GM19463 (cell line): ENCODE measurements around the gene PLPP3.
A peak's percentile ranks its signal among the peaks of the same experiment; 100 is the strongest.
"Not testable (repeated sequence)": the region's sequence is repeated elsewhere in the genome, so short reads cannot be mapped to it uniquely, and the experiment has no call there.

Experiments
- ATAC-seq: cut with Tn5 transposase; IDR thresholded peaks from one replicate; pipeline ENCODE4 v1.9.1; 2021; ENCODE audit warnings: mild to moderate bottlenecking, moderate library complexity; ENCODE audit not compliant: unreplicated experiment

PLPP3 gene

GRCh38 chr1:56578963-56579875, at the start of gene PLPP3:
TSS of gene PLPP3 (minus strand) at chr1:56579563. CDS start at chr1:56579016, 547 bp downstream.
- peak; percentile 56 for ATAC-seq

- ATAC-seq, result no peak
Measured at GRCh38 chr1:56627636-56628039, 48.3 kb upstream of the PLPP3 start.

- ATAC-seq, result no peak
Measured at GRCh38 chr1:56627019-56627635, 47.8 kb upstream of the PLPP3 start.

DNA sequence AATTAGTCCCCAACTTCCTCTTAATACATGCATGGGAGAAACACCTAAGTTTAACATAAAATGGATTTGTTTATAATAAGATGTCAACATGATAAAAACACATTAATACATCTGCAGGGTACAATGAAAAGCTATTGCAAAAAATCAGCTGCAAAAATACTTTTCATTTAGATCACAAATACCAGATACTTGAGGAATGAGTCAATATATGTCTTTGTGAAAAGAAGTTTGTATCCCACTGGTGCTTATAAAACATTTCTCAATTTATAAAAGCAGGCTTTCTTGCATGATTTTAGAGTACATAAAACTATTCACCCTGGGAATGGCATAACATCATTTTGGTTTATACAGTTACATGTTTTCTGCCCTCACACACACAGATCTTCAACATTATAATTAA, 47.2 kb upstream of the PLPP3 start:
- ATAC-seq, result no peak

- no peak for ATAC-seq
Measured at GRCh38 chr1:56625819-56626440, 46.6 kb upstream of the PLPP3 start.

DNA sequence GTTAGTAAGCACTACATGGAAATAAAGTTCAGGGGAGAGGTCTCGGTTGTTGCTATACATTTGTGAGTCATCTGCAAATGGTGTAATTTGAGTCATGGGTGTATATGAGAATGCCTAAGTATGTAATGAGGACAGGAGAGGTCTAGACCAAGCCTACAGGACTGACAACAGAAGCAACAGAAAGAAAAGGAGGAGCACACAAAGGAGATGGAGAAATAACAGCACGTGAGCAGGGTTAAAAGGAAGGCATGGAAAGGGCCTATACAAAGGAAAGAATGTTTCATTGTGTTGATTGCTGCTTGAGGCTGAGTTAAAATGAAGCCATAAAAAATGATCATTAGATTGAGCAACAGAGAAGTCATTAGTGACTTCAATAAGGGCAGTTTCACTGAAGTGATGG, 37.8 kb upstream of the PLPP3 start:
- ATAC-seq, result no peak

- ATAC-seq, result not testable (repeated sequence)
Measured at GRCh38 chr1:56610770-56611169, 31.4 kb upstream of the PLPP3 start.

- not testable (repeated sequence) for ATAC-seq
Measured at GRCh38 chr1:56610097-56610496, 30.7 kb upstream of the PLPP3 start.

DNA sequence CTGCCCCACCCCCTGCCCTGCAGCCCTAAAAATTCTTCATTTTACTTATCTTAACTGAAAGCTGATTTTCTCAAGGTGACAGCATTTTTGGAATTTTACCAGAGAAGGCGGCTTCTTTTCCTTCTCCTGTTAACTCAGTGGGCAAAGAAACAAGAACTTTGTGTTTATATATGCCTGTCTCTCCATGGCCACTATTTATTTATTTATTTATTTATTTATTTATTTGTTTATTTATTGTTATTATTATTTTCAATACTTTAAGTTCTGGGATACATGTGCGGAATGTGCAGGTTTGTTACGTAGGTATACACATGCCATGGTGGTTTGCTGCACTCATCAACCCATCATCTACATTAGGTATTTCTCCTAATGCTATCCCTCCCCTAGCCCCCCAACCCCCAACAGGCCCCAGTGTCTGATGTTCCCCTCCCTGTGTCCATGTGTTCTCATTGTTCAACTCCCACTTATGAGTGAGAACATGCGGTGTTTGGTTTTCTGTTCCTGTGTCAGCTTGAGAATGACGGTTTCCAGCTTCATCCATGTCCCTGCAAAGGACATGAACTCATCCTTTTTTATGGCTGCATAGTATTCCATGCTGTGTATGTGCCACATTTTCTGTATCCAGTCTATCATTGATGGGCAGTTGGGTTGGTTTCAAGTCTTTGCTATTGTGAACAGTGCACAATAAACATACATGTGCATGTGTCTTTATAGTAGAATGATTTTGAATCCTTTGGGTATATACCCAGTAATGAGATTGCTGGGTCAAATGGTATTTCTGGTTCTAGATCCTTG, 16.2 kb upstream of the PLPP3 start:
- ATAC-seq, result not testable (repeated sequence)

DNA sequence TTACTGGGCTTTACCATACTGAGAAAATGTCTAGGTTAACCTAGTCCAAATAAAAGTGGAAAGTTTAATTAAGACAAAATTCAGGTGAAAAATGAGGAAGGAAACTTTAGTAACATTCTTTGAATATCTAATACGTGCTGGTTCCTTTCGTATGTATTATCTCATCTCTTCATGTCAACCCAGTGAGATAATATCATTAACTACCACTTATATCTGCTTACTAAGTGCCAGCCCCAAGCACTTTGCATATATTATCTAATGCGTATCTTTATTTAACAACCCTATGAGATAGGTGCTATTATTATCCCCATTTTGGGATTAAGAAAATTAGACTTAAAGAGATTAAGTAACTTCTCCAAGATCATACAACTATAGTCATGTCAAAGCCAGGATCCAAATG, 12.5 kb upstream of the PLPP3 start:
- ATAC-seq, result no peak

DNA sequence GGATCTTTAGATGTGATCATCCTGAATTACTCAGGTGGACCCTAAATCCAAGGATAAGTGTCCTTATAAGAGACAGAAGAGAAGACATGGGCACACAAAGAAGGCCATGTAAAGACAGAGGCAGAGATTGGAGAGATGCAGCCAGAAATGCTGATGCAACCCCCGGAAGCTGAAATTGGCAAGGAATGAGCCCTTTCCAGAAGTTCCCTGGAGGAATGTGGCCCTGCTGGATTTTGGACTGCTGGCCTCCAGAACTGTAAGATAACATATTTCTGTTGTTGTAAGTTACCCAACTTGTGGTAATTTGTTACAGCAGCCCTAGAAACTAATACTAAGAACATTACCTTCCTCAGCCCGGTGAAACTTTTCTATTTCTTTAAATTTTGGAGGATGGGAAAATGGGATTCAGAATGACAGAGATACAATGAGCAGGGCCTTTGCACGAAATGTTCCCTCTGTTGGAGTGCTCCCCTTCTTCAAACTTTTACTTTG, 11.2 kb upstream of the PLPP3 start:
- ATAC-seq, result no peak

DNA sequence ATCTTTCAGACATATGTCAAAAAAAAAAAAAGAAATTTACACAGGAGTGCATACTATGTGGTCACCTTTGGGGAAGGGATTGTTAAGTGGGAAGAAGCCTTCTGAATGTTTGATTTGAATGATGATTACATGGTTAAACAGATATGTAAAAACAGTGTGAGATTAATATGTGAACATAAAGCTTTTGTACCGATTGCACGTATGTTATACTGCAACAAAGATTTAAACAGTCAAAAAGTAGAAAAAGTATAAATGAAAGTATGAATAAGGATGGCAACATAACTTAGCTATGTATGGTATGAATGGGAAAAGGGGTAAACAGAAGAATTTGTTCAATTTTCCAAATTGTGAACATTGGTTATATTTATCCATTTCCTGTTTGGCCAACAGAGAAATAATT, 10.0 kb upstream of the PLPP3 start:
- ATAC-seq, result no peak

- no peak for ATAC-seq
Measured at GRCh38 chr1:56586502-56586901, 7.1 kb upstream of the PLPP3 start.

DNA sequence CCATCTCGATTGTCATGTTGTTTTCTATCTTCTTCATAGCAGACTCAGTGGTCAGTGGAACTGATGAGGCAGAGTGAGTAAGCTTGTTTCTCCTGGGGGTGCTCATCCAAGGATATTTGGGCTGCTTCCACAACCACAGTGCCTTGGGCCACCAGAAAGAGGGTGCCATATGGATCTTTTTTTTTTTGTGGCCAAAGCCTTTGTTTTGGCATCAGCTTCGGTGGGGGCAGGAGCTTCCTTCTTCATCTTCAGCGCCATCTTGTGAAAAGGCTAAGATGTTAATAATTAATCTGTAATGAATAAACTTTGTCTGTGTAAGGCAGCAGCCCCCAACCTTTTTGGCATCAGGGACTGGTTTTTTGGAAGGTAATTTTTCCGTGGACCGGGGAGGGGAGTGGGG, 6.6 kb upstream of the PLPP3 start:
- no peak for ATAC-seq

- peak; percentile 53 for ATAC-seq
Measured at GRCh38 chr1:56584910-56585528, 5.7 kb upstream of the PLPP3 start.

- no peak for ATAC-seq
Measured at GRCh38 chr1:56583957-56584468, 4.7 kb upstream of the PLPP3 start.

DNA sequence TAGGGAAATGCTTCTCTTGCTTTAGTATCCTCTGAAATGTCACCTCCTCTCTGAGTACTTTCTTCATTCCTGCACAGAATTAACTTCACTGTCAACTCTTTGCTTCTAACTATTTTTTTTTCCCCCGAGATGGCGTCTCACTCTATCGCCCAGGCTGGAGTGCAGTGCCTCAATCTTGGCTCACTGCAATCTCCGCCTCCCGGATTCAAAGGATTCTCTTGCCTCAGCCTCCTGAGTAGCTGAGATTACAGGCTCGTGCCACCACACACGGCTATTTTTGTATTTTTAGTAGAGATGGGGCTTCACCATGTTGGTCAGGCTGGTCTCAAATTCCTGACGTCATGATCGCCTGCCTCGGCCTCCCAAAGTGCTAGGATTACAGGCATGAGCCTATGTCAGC, 1.4 kb upstream of the PLPP3 start:
- ATAC-seq, result no peak

GRCh38 chr1:56578138-56578962, 1.0 kb downstream of the PLPP3 start:
- ATAC-seq, result peak; percentile 24

GRCh38 chr1:56577406-56578137, 1.8 kb downstream of the PLPP3 start:
- no peak for ATAC-seq
